Glutamatergic neuron (in vitro differentiated cells): Measurements from ENCODE around the gene WDR33. TPM values are rescaled to one million over a fixed set of nuclear protein-coding genes. Genes with fewer than 3 reads are reported as not detected.

Experiments
- DNase-seq: peaks from one replicate; pipeline ENCODE4 v3.0.0; 2022
- H3K27ac Mint-ChIP-seq: one replicate; pipeline ENCODE4 v1.8.0; 2020; ENCODE audit warnings: mild to moderate bottlenecking, mixed read lengths, inconsistent platforms; ENCODE audit not compliant: unreplicated experiment
- H3K27me3 Mint-ChIP-seq: one replicate; pipeline ENCODE4 v1.8.0; 2020; ENCODE audit warnings: mild to moderate bottlenecking, moderate library complexity, mixed read lengths, inconsistent platforms; ENCODE audit not compliant: unreplicated experiment
- H3K36me3 Mint-ChIP-seq: one replicate; pipeline ENCODE4 v1.8.0; 2020; ENCODE audit warnings: mild to moderate bottlenecking, mixed read lengths, inconsistent platforms; ENCODE audit not compliant: unreplicated experiment
- H3K4me1 Mint-ChIP-seq: one replicate; pipeline ENCODE4 v1.8.0; 2020; ENCODE audit warnings: mild to moderate bottlenecking, low read depth, mixed read lengths, inconsistent platforms; ENCODE audit not compliant: unreplicated experiment
- H3K4me3 Mint-ChIP-seq: one replicate; pipeline ENCODE4 v1.8.0; 2020; ENCODE audit warnings: mild to moderate bottlenecking, mixed read lengths, inconsistent platforms; ENCODE audit not compliant: unreplicated experiment
- H3K9me3 Mint-ChIP-seq: one replicate; pipeline ENCODE4 v1.8.0; 2020; ENCODE audit warnings: mild to moderate bottlenecking, moderate library complexity, mixed read lengths, inconsistent platforms; ENCODE audit not compliant: unreplicated experiment
- total RNA-seq: library from RNA; stranded (reverse); fragmentation: NEBNext Ultra II Directional; extraction: Animal tissue kit (Norgen Biotek cat#: 25700); gene quantifications from one replicate; pipeline ENCODE4 v1.2.1, GENCODE V29; 2021; ENCODE audit not compliant: unreplicated experiment
- TF ChIP-seq, protein P1 (sequence below): fragments of 200-600 bp; sonication (generic); IDR thresholded peaks from one replicate; pipeline ENCODE4 v1.5.0; 2021; ENCODE audit not compliant: partially characterized antibody, unreplicated experiment

WDR33 gene
- total RNA-seq, 1 donor from 2014 or later, result 54.5 TPM

DNA sequence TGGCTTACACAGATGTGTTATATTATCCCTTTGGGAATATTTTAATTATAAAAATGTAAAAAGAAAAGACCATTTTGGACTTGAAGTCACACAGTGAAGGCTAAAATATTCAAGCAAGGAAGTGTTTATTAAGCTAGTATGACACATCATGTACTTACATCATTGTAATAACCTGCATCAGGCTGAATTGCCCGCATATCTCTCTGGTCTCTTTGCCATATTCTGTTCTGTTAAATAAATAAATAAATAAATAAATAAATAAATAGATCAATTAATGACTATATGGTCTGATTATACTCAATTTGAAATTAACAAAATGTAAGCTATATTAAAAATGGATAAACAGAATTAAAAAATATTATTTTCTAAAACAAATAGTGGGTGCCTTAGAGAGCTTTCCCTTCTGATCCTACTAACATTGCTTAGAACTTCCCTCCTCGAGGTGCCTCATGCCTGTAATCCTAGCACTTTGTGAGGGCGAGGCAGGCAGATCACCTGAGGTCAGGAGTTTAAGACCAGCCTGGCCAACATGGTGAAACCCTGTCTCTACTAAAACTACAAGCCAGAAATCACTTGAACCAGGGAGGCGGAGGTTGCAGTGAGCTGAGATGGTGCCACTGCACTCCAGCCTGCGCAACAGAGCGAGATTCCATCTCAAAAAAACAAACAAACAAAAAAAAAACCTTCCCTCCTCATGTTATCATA, 42.0 kb downstream of the WDR33 start:
- DNase-seq, result no peak
- no peak overlapping the region for H3K4me3 Mint-ChIP-seq
- H3K27ac Mint-ChIP-seq, result no peak overlapping the region
- no peaks in the 10 kb centered on the region for H3K27me3 Mint-ChIP-seq
- TF ChIP-seq, protein P1, sequence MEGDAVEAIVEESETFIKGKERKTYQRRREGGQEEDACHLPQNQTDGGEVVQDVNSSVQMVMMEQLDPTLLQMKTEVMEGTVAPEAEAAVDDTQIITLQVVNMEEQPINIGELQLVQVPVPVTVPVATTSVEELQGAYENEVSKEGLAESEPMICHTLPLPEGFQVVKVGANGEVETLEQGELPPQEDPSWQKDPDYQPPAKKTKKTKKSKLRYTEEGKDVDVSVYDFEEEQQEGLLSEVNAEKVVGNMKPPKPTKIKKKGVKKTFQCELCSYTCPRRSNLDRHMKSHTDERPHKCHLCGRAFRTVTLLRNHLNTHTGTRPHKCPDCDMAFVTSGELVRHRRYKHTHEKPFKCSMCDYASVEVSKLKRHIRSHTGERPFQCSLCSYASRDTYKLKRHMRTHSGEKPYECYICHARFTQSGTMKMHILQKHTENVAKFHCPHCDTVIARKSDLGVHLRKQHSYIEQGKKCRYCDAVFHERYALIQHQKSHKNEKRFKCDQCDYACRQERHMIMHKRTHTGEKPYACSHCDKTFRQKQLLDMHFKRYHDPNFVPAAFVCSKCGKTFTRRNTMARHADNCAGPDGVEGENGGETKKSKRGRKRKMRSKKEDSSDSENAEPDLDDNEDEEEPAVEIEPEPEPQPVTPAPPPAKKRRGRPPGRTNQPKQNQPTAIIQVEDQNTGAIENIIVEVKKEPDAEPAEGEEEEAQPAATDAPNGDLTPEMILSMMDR, result no peak
- H3K9me3 Mint-ChIP-seq, result no peaks in the 10 kb centered on the region
- H3K4me1 Mint-ChIP-seq, result peaks cover 3% of the 10 kb centered on the region
- H3K36me3 Mint-ChIP-seq, result no peaks in the 10 kb centered on the region

DNA sequence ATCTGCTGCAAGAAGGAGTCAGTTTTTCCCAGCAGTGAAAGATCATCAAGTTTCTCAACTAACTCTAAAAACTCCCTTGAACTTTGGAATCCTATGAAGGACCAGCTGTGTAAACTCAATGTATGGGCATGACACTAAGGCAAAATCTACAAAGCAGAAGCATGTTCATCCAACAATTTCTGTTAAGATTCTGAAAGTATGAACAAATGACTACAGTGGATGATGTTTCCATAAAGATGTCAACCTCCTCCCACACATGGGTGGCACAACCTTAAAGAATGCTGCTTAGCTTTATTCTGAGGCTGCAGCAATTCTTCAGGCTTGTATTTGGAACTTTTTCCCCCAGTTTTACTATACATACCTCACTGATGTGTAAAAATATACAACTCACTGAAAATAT, 47.2 kb downstream of the WDR33 start:
- Mint-ChIP-seq H3K36me3 (no peaks in the 10 kb centered on the region), H3K4me1 (no peaks in the 10 kb centered on the region), H3K9me3 (no peaks in the 10 kb centered on the region), H3K4me3 (no peak overlapping the region), H3K27ac (no peak overlapping the region), H3K27me3 (no peaks in the 10 kb centered on the region)
- TF ChIP-seq, protein P1, result no peak
- DNase-seq, result no peak

DNA sequence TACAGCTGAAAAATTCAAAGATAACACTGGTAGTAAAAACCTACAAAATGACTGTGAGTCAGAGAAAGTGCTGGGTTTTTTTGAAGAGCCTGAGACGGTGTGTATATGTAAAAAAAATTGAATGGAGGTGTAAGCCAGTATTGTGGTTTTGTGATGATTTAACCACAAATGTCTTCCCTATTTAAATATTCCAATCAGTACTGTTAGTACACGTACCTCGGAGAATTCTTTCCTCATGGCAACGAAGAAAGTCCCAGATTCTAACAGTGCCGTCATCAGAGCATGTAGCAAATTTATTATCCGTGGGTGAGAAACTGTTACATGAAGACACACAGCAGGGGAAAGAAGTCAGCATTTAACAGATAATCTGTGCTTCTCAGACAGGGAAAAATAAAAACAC, 48.1 kb downstream of the WDR33 start:
- H3K4me3 Mint-ChIP-seq, result no peak overlapping the region
- H3K36me3 Mint-ChIP-seq, result no peaks in the 10 kb centered on the region
- H3K27ac Mint-ChIP-seq, result no peak overlapping the region
- TF ChIP-seq, protein P1, result no peak
- H3K27me3 Mint-ChIP-seq, result no peaks in the 10 kb centered on the region
- no peak for DNase-seq
- no peaks in the 10 kb centered on the region for H3K9me3 Mint-ChIP-seq
- H3K4me1 Mint-ChIP-seq, result no peaks in the 10 kb centered on the region

DNA sequence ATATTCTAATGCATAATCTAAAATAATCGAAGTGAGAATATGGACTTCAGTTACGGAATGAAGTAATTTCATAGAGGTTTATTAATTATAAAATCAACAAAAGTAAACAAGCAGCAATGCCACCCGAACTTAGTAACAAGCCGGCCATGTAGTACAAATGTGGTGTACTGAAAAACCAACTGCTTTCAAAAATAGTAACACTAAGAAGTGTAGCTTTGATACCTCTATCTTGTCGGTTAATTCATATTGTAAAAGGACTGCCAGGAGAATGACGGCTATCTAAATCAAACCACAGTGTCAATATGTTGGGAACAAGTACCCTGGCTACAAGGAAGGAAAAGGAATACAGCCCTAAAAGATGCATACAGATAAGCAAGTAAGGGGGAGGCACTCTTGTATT, 48.5 kb downstream of the WDR33 start:
- DNase-seq, result no peak
- Mint-ChIP-seq H3K36me3 (no peaks in the 10 kb centered on the region), H3K27ac (no peak overlapping the region), H3K4me3 (no peak overlapping the region), H3K4me1 (no peaks in the 10 kb centered on the region), H3K9me3 (no peaks in the 10 kb centered on the region), H3K27me3 (no peaks in the 10 kb centered on the region)
- TF ChIP-seq, protein P1, result no peak

DNA sequence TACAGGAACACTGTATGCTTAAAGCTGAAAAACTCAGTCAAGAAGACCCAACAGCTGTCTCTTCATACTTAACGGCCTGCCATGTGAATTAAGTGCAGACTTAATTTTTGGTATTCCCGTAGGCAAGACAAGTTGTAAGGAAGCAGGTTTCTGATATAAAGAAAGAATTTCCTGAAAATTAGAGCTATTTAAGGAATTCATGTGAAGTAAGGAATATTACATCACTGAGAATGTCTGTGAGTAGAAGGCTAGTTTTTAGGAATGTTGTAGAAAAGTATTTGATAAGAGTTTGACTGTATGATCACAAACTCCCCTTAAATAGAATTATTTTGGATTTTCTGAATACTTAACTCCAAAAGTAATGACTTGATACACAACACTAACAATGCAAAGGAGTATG, 51.0 kb downstream of the WDR33 start:
- no peaks in the 10 kb centered on the region for H3K27me3 Mint-ChIP-seq
- no peaks in the 10 kb centered on the region for H3K9me3 Mint-ChIP-seq
- no peak for DNase-seq
- no peak overlapping the region for H3K4me3 Mint-ChIP-seq
- no peaks in the 10 kb centered on the region for H3K4me1 Mint-ChIP-seq
- no peaks in the 10 kb centered on the region for H3K36me3 Mint-ChIP-seq
- TF ChIP-seq, protein P1, result no peak
- H3K27ac Mint-ChIP-seq, result no peak overlapping the region
